Epithelial cell of esophagus (primary cell): ENCODE data around the gene KIAA1217.

Experiments
- DNase-seq: peaks from one replicate; pipeline ENCODE4 v3.0.0; 2010; ENCODE audit warnings: low read depth
- H3K4me3 ChIP-seq: 2 replicates; pipeline ENCODE4 v1.5.1; 2011; ENCODE audit warnings: mild to moderate bottlenecking, low read length, control low read depth
- TF ChIP-seq, protein P1 (sequence below): IDR thresholded peaks from 2 replicates; pipeline ENCODE4 v1.5.1; 2011; ENCODE audit warnings: low read depth, mild to moderate bottlenecking, low read length, control low read depth, inconsistent platforms; ENCODE audit not compliant: insufficient read depth; ENCODE audit errors: missing control alignments

Gene KIAA1217

DNA sequence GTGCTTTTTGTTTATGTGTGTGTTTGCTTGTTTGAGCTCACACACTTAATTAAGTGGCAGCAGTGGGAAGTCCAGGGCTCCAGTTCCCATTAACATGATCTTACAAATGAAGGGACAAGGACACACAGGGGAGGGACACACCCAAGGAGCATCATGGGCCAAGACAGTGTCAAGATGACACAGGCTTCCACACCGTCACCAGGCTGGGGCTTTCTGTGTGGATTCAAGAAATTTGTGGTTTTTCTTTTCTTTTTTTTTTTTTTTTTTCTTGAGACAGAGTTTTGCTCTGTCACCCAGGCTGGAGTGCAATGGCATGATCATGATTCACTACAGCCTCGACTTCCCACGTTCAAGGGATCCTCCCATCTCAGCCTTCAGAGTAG is 173.6 kb downstream of the KIAA1217 start:
- H3K4me3 ChIP-seq = no peak overlapping the region
- DNase-seq = no peak
- TF ChIP-seq, protein P1, sequence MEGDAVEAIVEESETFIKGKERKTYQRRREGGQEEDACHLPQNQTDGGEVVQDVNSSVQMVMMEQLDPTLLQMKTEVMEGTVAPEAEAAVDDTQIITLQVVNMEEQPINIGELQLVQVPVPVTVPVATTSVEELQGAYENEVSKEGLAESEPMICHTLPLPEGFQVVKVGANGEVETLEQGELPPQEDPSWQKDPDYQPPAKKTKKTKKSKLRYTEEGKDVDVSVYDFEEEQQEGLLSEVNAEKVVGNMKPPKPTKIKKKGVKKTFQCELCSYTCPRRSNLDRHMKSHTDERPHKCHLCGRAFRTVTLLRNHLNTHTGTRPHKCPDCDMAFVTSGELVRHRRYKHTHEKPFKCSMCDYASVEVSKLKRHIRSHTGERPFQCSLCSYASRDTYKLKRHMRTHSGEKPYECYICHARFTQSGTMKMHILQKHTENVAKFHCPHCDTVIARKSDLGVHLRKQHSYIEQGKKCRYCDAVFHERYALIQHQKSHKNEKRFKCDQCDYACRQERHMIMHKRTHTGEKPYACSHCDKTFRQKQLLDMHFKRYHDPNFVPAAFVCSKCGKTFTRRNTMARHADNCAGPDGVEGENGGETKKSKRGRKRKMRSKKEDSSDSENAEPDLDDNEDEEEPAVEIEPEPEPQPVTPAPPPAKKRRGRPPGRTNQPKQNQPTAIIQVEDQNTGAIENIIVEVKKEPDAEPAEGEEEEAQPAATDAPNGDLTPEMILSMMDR = no peak

DNA sequence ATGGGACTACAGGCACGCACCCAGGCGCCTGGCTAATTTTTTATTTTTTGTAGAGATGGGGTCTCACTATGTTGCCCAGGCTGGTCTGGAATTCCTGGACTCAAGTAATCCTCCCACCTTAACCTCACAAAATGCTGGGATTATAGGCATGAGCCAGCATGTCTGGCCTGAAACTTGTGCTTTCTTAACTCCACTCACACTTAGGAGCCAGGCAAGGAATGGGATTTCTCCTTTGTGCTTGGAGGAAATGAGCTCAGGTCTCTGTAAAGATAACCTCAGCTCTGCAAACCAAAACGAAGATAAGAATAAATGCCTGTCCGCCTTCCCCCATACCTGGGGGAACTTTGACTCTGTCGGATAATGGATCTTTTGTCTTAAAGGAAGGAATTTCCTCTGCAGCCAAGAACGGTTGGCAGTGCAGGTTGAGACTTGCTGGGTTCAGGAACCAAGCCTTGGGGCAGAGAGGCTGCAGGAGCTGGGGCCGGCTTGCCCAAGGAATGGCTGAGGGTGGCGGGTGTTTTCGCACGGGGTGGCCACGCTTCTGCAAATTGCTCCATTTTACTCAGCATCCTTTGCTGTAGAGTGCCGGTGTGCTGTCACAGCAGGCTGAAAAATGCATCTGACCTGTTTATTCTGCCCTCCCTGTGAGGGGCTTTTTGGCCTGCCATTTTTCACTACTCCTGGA is 174.2 kb downstream of the KIAA1217 start:
- peak; percentile 95 for DNase-seq
- TF ChIP-seq, protein P1 = no peak
- H3K4me3 ChIP-seq = peak overlapping the region; percentile 13

DNA sequence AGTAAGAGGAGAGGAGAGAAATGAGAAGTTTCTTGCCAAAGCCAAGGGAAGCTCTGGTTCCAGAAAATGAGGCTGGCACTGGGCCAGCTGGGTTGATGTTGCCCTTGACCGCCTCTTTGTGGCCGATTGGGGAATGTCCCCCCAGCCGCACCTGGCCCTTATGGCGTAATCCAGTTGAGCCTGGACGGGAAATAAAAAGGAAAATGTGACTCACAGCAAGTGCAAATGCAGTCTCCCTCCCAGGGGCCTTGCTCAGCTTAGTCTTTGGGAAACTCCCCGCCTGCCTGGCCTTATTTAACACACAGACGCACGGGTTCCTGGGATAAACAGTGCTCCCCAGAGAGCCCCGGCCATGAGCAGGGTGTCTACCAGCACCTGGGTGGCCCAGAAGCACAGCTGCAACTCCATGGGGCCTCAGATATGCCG is 174.8 kb downstream of the KIAA1217 start:
- peak overlapping the region; percentile 13 for H3K4me3 ChIP-seq
- DNase-seq = peak; percentile 98
- TF ChIP-seq, protein P1 = peak; percentile 61

DNA sequence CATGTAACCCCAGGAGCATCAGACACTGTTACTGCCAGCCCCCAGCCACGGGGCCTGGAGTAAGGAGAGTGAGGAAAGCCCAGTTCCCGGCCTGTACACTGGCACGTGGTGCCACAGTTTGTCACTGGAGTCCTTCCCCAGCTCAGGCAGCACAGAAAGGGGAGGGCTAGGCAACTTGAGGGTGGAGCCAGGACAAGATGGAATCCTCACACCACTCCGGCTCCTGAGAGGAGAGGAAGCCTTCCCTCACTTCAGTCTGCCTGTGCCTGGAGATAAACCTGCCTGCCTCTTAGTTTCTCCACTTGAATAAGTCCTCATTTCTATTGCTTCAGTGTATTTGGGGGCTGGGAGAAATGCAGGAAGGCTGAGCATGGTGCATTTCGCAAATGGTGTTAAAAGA is 176.0 kb downstream of the KIAA1217 start:
- DNase-seq = no peak
- TF ChIP-seq, protein P1 = no peak
- H3K4me3 ChIP-seq = no peak overlapping the region

DNA sequence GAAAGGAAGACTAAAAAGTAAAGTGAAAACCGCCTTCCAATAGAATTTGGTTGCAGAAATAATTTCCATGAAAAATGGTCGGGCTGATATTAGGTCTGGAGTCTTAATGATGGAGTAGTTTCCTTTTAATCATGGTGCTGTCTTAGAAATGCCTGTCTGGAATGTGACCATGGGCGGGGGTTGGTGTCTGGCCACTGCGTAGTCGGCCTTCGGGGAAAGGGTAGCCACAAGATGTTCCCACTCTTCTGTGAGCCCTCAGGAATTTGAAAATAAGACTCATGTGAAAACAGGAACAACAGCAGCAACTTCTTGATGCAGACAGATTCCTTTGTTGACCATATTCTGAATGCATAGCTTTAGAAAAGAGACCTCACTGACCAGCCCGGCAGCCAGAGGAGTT is 176.8 kb downstream of the KIAA1217 start:
- TF ChIP-seq, protein P1 = no peak
- H3K4me3 ChIP-seq = no peak overlapping the region
- no peak for DNase-seq

DNA sequence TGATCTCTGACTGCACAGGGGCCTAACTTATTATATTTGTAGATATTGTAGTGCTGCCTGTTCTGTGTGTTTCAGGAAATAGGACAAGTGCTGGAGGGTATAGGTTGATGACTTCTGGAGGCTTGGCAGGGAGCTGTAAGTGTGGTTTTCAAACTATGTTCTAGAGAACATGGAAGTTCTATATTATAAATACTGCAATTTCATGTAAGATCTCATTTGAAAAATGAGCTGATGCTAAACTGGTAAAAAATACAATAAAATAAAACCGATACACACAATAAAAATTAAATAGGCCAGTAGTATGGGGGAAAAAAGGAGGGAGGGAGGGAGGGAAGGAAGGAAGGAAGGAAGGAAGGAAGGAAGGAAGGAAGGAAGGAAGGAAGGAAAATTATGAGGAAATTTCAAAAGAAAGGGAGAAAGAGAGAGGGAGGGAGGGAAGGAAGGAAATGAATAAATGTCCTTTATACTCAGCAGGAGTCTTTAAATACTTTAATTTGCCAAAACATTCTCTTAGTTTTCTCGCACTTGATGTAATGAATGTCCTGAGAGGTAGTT is 181.3 kb downstream of the KIAA1217 start:
- no peak overlapping the region for H3K4me3 ChIP-seq
- TF ChIP-seq, protein P1 = no peak
- no peak for DNase-seq

DNA sequence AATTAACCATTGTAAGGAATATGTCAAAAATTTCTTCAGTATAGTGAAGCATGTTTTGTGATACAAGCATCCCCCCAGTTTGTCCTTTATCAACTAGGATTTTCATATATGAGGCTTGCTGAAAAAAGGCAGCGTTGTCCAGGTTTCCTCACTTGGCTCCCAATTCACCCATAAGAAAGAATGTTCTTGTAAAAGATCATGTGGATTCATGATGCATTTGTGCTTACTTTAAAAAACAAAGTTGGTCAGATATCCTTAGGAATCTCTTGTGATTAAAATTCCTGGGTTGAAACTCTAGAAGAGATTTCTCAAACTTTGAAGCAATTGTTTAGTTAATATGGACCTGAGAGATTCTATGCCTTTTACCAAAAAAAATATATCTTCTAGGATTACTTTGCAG is 181.8 kb downstream of the KIAA1217 start:
- no peak overlapping the region for H3K4me3 ChIP-seq
- DNase-seq = no peak
- TF ChIP-seq, protein P1 = no peak
